Ishikawa (cell line): ENCODE data around the gene LYSMD2.

ENCODE experiments used
- EGR1 ChIP-seq: IDR thresholded peaks from 2 replicates; pipeline ENCODE4 v1.6.1; 2012
- EP300 ChIP-seq: IDR thresholded peaks from 2 replicates; pipeline ENCODE4 v1.6.1; 2012; ENCODE audit warnings: borderline replicate concordance
- FOXM1 ChIP-seq: IDR thresholded peaks from 2 replicates; pipeline ENCODE4 v1.6.1; 2012; ENCODE audit warnings: low read depth, borderline replicate concordance
- TAF1 ChIP-seq: IDR thresholded peaks from 2 replicates; pipeline ENCODE4 v1.6.1; 2012; ENCODE audit warnings: low read depth, mild to moderate bottlenecking
- YY1 ChIP-seq: IDR thresholded peaks from 2 replicates; pipeline ENCODE4 v1.6.1; 2012; ENCODE audit warnings: low read depth
- TF ChIP-seq, protein P1 (sequence below): IDR thresholded peaks from 2 replicates; pipeline ENCODE4 v1.6.1; 2012
- TF ChIP-seq, protein P2 (sequence below): IDR thresholded peaks from 2 replicates; pipeline ENCODE4 v1.6.1; 2012; ENCODE audit warnings: low read depth, mild to moderate bottlenecking

DNA sequence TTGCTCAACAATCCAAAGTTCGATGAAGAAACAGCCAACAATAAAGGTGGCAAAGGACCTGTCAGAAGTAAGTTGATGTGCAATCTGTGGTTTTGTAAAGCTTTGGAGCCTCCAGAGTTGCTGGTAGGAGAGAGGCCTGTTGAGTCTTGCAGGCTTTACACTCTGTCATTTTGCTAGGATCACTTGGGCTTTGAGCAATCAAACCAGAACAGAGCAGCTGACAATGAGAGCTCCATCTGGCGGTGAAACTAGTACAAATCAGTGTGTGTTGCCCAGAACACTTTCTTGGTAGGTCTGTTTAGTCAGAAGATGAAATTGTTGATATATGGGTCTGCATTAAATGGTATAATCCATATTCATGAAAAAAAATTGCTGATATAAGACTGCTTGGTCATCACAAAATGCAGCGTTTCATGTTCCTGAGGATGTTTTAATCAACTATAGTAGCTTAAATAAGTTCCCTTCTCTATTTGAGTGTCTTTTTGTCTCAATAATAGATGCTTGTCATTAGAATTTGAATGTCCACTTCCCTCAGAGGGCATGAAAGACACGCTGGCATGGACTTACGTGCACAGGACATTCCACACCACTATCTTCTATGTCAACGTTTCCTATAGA, 39.6 kb upstream of the LYSMD2 start:
- TF ChIP-seq, protein P1, sequence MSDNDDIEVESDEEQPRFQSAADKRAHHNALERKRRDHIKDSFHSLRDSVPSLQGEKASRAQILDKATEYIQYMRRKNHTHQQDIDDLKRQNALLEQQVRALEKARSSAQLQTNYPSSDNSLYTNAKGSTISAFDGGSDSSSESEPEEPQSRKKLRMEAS = no peak
- TF ChIP-seq, protein P2, sequence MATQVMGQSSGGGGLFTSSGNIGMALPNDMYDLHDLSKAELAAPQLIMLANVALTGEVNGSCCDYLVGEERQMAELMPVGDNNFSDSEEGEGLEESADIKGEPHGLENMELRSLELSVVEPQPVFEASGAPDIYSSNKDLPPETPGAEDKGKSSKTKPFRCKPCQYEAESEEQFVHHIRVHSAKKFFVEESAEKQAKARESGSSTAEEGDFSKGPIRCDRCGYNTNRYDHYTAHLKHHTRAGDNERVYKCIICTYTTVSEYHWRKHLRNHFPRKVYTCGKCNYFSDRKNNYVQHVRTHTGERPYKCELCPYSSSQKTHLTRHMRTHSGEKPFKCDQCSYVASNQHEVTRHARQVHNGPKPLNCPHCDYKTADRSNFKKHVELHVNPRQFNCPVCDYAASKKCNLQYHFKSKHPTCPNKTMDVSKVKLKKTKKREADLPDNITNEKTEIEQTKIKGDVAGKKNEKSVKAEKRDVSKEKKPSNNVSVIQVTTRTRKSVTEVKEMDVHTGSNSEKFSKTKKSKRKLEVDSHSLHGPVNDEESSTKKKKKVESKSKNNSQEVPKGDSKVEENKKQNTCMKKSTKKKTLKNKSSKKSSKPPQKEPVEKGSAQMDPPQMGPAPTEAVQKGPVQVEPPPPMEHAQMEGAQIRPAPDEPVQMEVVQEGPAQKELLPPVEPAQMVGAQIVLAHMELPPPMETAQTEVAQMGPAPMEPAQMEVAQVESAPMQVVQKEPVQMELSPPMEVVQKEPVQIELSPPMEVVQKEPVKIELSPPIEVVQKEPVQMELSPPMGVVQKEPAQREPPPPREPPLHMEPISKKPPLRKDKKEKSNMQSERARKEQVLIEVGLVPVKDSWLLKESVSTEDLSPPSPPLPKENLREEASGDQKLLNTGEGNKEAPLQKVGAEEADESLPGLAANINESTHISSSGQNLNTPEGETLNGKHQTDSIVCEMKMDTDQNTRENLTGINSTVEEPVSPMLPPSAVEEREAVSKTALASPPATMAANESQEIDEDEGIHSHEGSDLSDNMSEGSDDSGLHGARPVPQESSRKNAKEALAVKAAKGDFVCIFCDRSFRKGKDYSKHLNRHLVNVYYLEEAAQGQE = no peak
- no peak for TF ChIP-seq TAF1
- no peak for TF ChIP-seq EP300
- TF ChIP-seq FOXM1 = no peak
- no peak for TF ChIP-seq YY1
- TF ChIP-seq EGR1 = no peak
